Ishikawa (cell line): ENCODE measurements around the gene EXOC4.

Experiments used
- CEBPB ChIP-seq: IDR thresholded peaks from 2 replicates; pipeline ENCODE4 v1.6.1; 2012
- EP300 ChIP-seq: IDR thresholded peaks from 2 replicates; pipeline ENCODE4 v1.6.1; 2012; ENCODE audit warnings: borderline replicate concordance
- FOXM1 ChIP-seq: IDR thresholded peaks from 2 replicates; pipeline ENCODE4 v1.6.1; 2012; ENCODE audit warnings: low read depth, borderline replicate concordance
- RAD21 ChIP-seq: IDR thresholded peaks from 2 replicates; pipeline ENCODE4 v1.6.1; 2012; ENCODE audit warnings: low read depth
- TAF1 ChIP-seq: IDR thresholded peaks from 2 replicates; pipeline ENCODE4 v1.6.1; 2012; ENCODE audit warnings: low read depth, mild to moderate bottlenecking
- TEAD4 ChIP-seq: IDR thresholded peaks from 2 replicates; pipeline ENCODE4 v1.6.1; 2012
- YY1 ChIP-seq: IDR thresholded peaks from 2 replicates; pipeline ENCODE4 v1.6.1; 2012; ENCODE audit warnings: low read depth
- TF ChIP-seq, protein P1 (sequence below): IDR thresholded peaks from 2 replicates; pipeline ENCODE4 v1.6.1; 2012
- TF ChIP-seq, protein P2 (sequence below): IDR thresholded peaks from 2 replicates; pipeline ENCODE4 v1.6.1; 2012; ENCODE audit warnings: low read depth, mild to moderate bottlenecking

DNA sequence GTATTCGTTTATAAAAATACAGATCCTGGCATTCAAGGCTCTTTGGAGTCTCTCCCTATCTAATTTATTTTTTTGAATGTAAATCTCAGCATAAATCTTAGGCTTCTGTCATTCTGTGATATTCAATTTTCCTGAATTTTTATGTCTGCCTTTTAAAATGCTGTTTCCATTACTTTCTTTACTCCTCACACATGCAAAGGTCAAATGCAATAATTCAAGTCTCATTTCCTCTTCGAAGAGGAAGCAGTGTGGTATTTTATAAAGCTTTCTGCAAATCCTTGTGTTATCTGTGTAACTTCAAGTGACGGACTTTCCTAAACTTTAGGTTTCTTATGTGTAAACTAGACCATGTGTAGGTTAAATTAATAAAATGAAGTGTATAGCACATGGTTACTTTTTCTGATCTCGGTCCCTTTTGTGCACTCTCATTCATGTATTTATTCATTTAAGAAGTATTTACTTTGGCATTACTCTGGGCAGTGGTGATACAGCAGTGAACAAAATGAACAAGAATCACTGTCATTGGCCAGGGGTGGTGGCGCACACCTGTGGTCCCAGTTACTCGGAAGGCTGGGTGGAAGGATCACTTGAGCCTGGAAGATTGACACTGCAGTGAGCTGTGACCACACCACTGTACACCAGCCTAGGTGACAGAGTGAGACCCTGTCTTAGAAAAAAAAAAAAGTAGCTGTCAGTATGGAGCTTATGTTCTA, 332.2 kb downstream of the EXOC4 start:
- TF ChIP-seq, protein P1, sequence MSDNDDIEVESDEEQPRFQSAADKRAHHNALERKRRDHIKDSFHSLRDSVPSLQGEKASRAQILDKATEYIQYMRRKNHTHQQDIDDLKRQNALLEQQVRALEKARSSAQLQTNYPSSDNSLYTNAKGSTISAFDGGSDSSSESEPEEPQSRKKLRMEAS, result no peak
- TF ChIP-seq RAD21 (no peak), FOXM1 (no peak), EP300 (no peak), TEAD4 (no peak), TAF1 (no peak), YY1 (no peak), CEBPB (no peak)
- TF ChIP-seq, protein P2, sequence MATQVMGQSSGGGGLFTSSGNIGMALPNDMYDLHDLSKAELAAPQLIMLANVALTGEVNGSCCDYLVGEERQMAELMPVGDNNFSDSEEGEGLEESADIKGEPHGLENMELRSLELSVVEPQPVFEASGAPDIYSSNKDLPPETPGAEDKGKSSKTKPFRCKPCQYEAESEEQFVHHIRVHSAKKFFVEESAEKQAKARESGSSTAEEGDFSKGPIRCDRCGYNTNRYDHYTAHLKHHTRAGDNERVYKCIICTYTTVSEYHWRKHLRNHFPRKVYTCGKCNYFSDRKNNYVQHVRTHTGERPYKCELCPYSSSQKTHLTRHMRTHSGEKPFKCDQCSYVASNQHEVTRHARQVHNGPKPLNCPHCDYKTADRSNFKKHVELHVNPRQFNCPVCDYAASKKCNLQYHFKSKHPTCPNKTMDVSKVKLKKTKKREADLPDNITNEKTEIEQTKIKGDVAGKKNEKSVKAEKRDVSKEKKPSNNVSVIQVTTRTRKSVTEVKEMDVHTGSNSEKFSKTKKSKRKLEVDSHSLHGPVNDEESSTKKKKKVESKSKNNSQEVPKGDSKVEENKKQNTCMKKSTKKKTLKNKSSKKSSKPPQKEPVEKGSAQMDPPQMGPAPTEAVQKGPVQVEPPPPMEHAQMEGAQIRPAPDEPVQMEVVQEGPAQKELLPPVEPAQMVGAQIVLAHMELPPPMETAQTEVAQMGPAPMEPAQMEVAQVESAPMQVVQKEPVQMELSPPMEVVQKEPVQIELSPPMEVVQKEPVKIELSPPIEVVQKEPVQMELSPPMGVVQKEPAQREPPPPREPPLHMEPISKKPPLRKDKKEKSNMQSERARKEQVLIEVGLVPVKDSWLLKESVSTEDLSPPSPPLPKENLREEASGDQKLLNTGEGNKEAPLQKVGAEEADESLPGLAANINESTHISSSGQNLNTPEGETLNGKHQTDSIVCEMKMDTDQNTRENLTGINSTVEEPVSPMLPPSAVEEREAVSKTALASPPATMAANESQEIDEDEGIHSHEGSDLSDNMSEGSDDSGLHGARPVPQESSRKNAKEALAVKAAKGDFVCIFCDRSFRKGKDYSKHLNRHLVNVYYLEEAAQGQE, result no peak
